Measurements from ENCODE around the gene SLC8B1.

Gene SLC8B1

GRCh38 chr12:113334786-113335539 is at the start of gene SLC8B1:
TSS of gene SLC8B1 (minus strand) at chr12:113335109. CDS start at chr12:113332878, 2,231 bp downstream.
- DNase-seq (ENCODE audit: low read depth) = peak; percentile 33

DNA sequence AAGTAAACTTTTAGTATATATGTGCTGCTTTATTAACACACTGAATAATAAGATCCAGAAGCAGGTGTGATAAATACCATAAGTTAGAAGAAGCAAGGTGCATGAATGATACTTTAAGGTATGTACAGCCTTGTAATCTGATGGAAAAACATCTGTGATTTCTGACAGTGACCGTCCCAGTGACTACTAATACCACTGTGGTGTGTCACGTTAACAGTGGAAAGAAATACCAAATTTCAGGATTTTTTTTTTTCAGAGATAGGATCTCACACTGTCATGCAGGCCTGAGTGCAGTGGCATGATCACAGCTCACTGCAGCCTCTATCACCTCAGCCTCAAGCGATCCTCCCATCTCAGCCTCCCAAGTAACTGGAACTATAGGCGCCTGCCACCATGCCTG is 47.3 kb upstream of the SLC8B1 start:
- DNase-seq (ENCODE audit: low read depth) = no peak

- DNase-seq (ENCODE audit: low read depth) = no peak
Measured at GRCh38 chr12:113381220-113381619, 46.3 kb upstream of the SLC8B1 start.

GRCh38 chr12:113378291-113378690 is 43.4 kb upstream of the SLC8B1 start:
- no peak for DNase-seq (ENCODE audit: low read depth)

GRCh38 chr12:113374823-113375428 is 40.0 kb upstream of the SLC8B1 start:
- DNase-seq (ENCODE audit: low read depth) = no peak

DNA sequence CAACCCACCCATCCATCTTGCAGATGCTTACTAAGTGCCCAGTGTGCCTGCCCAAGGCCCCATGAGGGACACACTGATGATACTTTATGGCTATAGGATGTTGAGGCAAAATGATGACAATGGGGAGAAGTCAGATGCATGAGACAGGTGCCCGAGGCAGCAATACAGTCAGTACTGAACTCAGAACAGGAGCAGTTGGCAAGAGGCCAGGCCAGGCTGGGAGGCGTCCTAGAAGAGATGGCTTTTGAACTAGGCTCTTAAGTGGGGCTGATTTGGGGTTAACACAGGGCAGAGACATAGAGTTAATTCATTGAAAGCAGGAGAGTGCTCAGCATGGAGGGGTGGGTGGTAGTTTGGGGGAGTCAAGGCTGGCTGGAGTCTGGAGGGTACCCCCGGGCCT is 39.1 kb upstream of the SLC8B1 start:
- no peak for DNase-seq (ENCODE audit: low read depth)

GRCh38 chr12:113373440-113373839 is 38.5 kb upstream of the SLC8B1 start:
- DNase-seq (ENCODE audit: low read depth) = no peak

DNA sequence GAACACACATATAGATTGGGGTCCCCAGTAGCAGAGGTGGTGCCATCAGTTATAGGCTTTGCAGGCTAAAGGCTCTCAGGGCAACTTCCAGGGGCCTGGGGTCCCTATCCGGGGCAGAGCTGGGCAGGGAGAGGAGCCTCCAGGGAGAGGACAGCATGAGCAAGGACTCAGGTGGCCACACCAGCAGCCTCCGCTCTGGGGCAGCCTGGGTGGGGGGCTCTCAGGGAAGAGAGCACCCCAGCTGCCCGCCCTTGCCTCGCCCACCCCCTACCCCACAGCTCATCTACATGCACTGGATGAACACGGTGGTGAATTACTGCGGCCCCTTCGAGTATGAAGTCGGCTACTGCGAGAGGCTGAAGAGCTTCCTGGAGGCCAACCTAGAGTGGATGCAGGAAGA is 37.5 kb upstream of the SLC8B1 start:
- no peak for DNase-seq (ENCODE audit: low read depth)

DNA sequence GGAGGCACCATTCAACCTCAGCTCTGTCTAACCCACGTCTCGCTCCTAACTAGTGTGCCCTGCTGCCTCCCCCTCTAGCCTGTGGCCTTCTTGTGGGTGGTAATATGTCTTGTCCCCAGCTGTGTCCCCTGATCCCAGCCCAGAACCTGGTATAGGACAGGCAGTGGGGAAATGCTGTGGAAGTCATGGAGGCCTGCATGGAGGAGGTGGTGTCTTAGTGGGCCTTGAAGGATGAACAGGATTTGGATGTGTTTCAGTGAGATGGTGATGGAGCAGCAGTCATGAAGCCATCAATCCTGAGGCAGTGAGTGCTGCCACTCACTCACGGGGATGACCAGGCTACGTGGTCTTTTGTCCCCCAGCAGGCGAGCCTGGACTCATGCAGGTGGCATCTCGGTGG is 36.9 kb upstream of the SLC8B1 start:
- DNase-seq (ENCODE audit: low read depth) = no peak

- no peak for DNase-seq (ENCODE audit: low read depth)
Measured at GRCh38 chr12:113370923-113371682, 36.2 kb upstream of the SLC8B1 start.

DNA sequence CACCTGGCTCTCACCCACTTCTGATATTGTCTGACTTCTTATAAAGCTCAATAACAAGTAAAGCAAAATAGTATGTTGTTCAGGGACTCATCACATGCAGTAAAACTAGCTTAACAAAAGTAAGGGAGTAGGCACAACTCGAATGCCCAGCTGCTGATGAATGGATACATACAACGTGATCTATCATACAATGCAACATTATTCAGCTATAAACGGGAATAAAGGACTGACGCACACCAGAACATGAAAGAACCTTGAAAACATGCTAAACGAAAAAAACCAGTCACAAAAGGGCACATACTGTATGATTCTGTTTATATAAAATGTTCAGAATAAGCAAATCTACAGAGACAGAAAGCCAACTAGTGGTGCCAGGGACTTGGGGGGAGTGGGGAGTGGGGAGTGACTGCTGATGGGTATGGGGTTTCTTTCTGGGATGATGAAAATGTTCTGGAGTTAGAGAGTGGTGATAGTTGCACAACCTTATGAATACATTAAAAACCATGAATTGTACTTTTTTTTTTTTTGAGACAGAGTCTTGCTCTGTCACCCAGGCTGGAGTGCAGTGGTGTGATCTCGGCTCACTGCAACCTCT is 34.6 kb upstream of the SLC8B1 start:
- no peak for DNase-seq (ENCODE audit: low read depth)

GRCh38 chr12:113368331-113368730 is 33.4 kb upstream of the SLC8B1 start:
- DNase-seq (ENCODE audit: low read depth) = no peak

DNA sequence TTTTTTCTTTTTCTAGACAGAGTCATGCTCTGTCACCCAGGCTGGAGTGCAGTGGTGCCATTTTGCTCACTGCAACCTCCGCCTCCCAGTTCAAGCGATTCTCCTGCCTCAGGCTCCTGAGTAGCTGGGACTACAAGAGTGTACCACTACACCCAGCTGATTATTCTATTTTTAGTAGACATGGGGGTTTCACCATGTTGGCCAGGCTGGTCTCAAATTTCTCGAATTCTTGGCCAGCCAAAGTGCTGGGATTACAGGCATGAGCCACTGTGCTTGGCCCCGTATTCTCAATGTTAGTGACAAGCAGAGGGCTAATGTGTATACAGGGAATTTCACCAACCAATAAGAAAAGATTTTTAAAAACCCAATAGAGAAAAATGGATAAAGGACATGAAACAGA is 31.9 kb upstream of the SLC8B1 start:
- no peak for DNase-seq (ENCODE audit: low read depth)

- no peak for DNase-seq (ENCODE audit: low read depth)
Measured at GRCh38 chr12:113365639-113366395, 30.9 kb upstream of the SLC8B1 start.

DNA sequence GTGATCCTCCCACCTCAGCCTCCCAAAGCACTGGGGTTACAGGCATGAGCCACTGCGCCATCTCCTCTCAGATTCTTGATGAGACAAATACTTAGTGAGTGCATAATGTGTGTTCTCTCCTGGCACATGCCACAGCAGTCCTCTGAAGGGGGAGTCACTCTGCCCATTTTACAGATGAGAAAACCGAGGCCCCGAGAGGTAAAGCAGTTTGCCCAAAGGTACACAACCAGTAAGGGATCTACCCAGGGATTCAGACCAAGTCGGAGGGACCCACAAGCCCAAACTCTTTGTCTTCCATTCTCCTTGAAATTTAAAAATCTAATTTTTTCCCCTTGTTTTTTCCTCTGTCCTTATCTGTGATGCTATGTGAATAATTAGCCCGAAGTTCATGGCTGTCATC is 29.8 kb upstream of the SLC8B1 start:
- DNase-seq (ENCODE audit: low read depth) = no peak

GRCh38 chr12:113361574-113362370 is 26.9 kb upstream of the SLC8B1 start:
- no peak for DNase-seq (ENCODE audit: low read depth)

DNA sequence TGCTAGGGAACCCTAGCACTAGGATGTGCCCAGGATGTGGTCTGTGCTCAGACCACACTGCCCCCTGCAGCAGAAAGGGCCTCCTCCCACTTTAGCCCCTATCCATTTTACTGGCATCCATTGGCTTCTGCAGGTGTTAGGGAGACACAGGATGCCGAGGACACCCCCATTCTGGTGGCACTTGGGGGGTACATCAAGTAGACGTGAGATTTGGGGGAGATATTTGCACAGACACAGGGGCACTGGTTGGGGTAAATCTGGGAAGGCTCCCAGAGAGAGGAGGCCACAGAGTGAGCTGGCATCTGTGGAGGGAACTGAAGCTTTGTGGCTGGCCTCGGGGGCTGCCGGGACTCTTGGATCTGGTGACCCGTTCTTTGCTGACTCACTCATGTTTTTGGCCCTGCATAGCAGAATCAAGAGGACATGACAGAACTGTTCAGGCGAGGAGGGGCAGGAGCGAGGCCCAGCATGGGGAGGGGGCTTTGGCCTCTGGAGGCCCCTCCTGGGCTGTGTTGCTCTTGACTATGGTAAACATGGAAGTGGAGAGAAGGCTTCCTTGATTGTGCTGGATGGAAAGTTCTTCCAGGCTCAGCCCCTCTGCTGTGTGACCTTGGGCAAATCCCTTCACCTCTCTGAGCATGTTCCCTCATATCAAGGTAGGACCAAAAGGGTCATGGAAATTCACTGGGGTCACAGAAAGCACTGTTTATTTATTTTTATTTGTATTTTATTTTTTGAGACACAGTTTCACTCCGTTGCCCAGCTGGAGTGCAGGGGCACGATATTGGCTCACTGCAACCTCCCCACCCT is 25.2 kb upstream of the SLC8B1 start:
- DNase-seq (ENCODE audit: low read depth) = no peak

DNA sequence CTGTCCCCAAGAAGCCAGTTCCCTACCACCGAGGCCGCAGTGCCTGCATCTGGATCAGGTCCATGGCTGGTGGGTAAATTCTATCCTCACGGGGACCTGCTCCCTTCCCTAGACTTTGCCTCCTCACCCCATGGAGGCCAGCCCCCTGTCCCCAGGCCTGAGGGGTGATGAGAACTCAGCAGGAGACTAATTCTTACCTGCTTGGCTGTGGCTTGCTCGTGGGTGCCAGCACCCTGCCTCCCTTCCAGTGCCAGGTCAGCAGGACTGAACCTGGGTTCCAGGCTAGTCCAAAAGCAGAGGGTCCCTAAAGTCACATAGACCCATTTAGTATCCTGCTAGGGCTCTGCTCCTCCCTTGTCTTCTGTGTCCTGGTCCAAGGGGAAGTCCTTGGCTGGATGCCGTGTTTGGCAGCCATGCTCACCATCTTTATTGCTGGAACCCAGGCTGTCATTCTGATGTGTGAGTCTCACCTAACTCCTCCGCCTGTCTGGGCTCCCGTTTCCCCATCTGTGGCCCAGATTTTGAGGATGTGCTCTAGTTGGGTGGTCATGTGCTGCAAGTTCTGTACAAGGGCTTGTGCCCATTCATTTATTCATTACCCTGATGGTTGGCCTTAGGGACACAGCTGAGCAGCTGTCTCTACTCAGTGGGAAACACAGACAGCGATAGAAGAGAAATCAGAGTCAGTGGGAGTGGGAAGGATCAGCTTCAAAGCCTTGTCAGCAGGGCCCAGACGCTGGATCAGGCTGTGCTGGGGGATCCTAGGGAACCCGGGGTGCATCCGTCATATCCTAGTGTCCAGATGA is 24.4 kb upstream of the SLC8B1 start:
- DNase-seq (ENCODE audit: low read depth) = no peak

- peak; percentile 72 for DNase-seq (ENCODE audit: low read depth)
Measured at GRCh38 chr12:113358381-113359132, 23.6 kb upstream of the SLC8B1 start, which contains the start of gene PLBD2. TSS of gene PLBD2 (plus strand) at chr12:113358587. CDS start at chr12:113358601, 14 bp downstream.
